ENCODE results near the gene DDX47. TPM values are rescaled to one million over a fixed set of nuclear protein-coding genes. Genes with fewer than 3 reads are reported as not detected.

Gene DDX47
- total and polyA plus RNA-seq, 2 of the 13 experiments (the other 11 are each of a cell fraction or from before 2014, with no cell fraction given) = 48.5 to 78.7 TPM

DNA sequence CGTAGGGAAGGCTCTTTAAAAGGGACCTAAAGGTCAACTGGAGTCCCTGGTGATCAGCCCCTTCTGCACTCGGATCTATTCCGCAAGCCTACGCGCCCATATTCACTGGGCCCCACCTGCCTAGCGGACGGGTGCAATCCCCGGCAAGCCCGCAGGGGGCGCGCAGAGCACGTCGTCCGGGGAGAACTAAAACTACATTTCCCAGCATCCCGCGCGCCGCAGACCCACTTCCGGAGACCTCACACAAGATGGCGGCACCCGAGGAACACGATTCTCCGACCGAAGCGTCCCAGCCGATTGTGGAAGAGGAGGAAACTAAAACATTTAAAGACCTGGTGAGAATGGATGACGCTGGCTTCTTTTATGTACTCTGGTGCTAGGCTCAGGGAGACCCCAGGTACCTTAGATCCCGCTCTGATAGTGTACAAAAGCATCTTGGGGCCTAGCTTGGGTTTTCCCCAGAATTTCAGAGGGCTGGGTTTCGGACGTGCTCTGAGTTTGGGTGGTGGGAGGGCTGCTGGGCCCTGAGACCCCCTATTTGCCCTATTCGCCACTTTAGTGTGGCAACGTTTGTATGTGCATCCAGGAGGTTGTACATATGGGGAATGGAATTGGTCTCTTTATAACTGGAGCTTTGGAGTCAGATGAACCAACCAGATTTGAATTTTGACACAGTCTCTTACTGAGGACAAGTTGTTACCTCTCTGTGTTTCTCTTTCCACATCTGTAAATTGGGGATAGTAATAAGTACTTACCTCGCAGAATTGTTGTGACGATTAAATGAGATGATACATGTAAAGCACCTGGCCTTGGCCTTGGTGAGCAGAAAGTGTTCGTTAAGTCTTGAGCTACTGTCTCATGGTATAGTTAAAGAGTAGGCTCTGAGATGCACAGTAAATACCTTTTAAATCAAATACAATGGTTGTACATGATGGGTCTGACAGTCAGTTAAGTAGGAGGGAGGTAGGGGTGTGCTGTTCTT, at the start of gene DDX47 (continued):
- peak; percentile 67; the same call in 1 of the 2 replicates for TF ChIP-seq ZNF614 (CRISPR knock-in tag; IDR thresholded peaks at IDR 0.05; ENCODE audit: borderline replicate concordance)
- no peak for TF ChIP-seq ZNF382 (CRISPR knock-in tag; IDR thresholded peaks at IDR 0.05; ENCODE audit: borderline replicate concordance)
- TF ChIP-seq, protein P1, sequence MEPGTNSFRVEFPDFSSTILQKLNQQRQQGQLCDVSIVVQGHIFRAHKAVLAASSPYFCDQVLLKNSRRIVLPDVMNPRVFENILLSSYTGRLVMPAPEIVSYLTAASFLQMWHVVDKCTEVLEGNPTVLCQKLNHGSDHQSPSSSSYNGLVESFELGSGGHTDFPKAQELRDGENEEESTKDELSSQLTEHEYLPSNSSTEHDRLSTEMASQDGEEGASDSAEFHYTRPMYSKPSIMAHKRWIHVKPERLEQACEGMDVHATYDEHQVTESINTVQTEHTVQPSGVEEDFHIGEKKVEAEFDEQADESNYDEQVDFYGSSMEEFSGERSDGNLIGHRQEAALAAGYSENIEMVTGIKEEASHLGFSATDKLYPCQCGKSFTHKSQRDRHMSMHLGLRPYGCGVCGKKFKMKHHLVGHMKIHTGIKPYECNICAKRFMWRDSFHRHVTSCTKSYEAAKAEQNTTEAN (CRISPR knock-in tag; conservative IDR thresholded peaks at IDR 0.05) = peak; percentile 38; the same call in 1 of the 2 replicates
- no peak for TF ChIP-seq ZBTB42 (CRISPR knock-in tag; IDR thresholded peaks at IDR 0.05)
- TF ChIP-seq JUNB (CRISPR knock-in tag; IDR thresholded peaks at IDR 0.05; ENCODE audit: borderline replicate concordance) = no peak
- TF ChIP-seq FLYWCH1 (CRISPR knock-in tag; IDR thresholded peaks at IDR 0.05) = no peak
- no peak for TF ChIP-seq ZNF329 (CRISPR knock-in tag; IDR thresholded peaks at IDR 0.05; ENCODE audit: low read depth)
- TF ChIP-seq STAG1 (CRISPR knock-in tag; IDR thresholded peaks at IDR 0.05) = no peak
- TF ChIP-seq, protein P2, sequence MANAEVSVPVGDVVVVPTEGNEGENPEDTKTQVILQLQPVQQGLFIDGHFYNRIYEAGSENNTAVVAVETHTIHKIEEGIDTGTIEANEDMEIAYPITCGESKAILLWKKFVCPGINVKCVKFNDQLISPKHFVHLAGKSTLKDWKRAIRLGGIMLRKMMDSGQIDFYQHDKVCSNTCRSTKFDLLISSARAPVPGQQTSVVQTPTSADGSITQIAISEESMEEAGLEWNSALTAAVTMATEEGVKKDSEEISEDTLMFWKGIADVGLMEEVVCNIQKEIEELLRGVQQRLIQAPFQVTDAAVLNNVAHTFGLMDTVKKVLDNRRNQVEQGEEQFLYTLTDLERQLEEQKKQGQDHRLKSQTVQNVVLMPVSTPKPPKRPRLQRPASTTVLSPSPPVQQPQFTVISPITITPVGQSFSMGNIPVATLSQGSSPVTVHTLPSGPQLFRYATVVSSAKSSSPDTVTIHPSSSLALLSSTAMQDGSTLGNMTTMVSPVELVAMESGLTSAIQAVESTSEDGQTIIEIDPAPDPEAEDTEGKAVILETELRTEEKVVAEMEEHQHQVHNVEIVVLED (CRISPR knock-in tag; IDR thresholded peaks at IDR 0.05; ENCODE audit: borderline replicate concordance) = peak; percentile 75
- no peak for TF ChIP-seq ZNF451 (CRISPR knock-in tag; IDR thresholded peaks at IDR 0.05)
- TF ChIP-seq, protein P3, sequence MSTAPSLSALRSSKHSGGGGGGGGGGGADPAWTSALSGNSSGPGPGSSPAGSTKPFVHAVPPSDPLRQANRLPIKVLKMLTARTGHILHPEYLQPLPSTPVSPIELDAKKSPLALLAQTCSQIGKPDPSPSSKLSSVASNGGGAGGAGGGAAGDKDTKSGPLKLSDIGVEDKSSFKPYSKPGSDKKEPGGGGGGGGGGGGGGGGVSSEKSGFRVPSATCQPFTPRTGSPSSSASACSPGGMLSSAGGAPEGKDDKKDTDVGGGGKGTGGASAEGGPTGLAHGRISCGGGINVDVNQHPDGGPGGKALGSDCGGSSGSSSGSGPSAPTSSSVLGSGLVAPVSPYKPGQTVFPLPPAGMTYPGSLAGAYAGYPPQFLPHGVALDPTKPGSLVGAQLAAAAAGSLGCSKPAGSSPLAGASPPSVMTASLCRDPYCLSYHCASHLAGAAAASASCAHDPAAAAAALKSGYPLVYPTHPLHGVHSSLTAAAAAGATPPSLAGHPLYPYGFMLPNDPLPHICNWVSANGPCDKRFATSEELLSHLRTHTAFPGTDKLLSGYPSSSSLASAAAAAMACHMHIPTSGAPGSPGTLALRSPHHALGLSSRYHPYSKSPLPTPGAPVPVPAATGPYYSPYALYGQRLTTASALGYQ (CRISPR knock-in tag; IDR thresholded peaks at IDR 0.05) = peak; percentile 27; the same call in 1 of the 2 replicates
- peak; percentile 37; the same call in 1 of the 2 replicates for TF ChIP-seq ZSCAN25 (CRISPR knock-in tag; IDR thresholded peaks at IDR 0.05)
- TF ChIP-seq HDAC2 (CRISPR knock-in tag; IDR thresholded peaks at IDR 0.05) = peak; percentile 42; the same call in 1 of the 2 replicates
- TF ChIP-seq ARNT (IDR thresholded peaks at IDR 0.05) = no peak
- TF ChIP-seq, protein P4, sequence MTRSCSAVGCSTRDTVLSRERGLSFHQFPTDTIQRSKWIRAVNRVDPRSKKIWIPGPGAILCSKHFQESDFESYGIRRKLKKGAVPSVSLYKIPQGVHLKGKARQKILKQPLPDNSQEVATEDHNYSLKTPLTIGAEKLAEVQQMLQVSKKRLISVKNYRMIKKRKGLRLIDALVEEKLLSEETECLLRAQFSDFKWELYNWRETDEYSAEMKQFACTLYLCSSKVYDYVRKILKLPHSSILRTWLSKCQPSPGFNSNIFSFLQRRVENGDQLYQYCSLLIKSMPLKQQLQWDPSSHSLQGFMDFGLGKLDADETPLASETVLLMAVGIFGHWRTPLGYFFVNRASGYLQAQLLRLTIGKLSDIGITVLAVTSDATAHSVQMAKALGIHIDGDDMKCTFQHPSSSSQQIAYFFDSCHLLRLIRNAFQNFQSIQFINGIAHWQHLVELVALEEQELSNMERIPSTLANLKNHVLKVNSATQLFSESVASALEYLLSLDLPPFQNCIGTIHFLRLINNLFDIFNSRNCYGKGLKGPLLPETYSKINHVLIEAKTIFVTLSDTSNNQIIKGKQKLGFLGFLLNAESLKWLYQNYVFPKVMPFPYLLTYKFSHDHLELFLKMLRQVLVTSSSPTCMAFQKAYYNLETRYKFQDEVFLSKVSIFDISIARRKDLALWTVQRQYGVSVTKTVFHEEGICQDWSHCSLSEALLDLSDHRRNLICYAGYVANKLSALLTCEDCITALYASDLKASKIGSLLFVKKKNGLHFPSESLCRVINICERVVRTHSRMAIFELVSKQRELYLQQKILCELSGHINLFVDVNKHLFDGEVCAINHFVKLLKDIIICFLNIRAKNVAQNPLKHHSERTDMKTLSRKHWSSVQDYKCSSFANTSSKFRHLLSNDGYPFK (CRISPR knock-in tag; IDR thresholded peaks at IDR 0.05; ENCODE audit: borderline replicate concordance) = peak; percentile 84; the same call in 1 of the 2 replicates
- TF ChIP-seq SRY (CRISPR knock-in tag; IDR thresholded peaks at IDR 0.05) = 0 out of 2 replicates have a peak, but pooled peaks have one; percentile 80
- no peak for TF ChIP-seq ZNF850 (CRISPR knock-in tag; conservative IDR thresholded peaks at IDR 0.05)
- no peak for TF ChIP-seq SIX1 (CRISPR knock-in tag; IDR thresholded peaks at IDR 0.05; ENCODE audit: borderline replicate concordance)
- peak; percentile 82 for TF ChIP-seq MXD4 (CRISPR knock-in tag; IDR thresholded peaks at IDR 0.05)
- peak; percentile 80 for TF ChIP-seq POLR2AphosphoS5 (IDR thresholded peaks at IDR 0.05; ENCODE audit: low read depth, low read length)
- no peak for TF ChIP-seq KLF12 (CRISPR knock-in tag; IDR thresholded peaks at IDR 0.05; ENCODE audit: borderline replicate concordance)
- no peak for TF ChIP-seq PCBP2 (optimal IDR thresholded peaks at IDR 0.05; ENCODE audit: low read depth, low read length, poor library complexity, severe bottlenecking)

Measured in HepG2 (cell line).